Measurements from ENCODE around the gene C3orf49. TPM values are rescaled to one million over a fixed set of nuclear protein-coding genes. Genes with fewer than 3 reads are reported as not detected.

C3orf49 gene
- total and polyA plus RNA-seq, 2 of the 13 experiments (the other 11 are each of a cell fraction or from before 2014, with no cell fraction given) = not detected

DNA sequence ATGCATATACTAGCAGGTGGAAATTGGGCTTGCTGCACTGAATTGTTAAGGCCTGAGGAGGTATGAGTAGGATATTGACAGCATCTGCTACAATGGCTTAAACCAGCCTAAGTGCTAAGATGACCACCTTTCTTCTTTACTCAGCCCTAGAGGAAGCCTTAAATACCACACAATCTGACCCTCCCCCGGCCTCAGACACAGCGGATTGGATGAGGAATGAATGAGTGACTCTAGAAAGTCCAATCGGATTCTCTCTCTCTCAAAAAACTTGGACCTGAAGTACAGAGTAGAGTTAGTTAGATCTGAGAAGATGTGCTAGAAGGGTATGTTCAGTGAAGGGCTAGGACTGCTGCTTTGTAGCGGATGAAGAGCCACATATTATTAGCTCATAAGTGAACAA lies 39.9 kb upstream of the C3orf49 start (continued):
- TF ChIP-seq, protein P1, sequence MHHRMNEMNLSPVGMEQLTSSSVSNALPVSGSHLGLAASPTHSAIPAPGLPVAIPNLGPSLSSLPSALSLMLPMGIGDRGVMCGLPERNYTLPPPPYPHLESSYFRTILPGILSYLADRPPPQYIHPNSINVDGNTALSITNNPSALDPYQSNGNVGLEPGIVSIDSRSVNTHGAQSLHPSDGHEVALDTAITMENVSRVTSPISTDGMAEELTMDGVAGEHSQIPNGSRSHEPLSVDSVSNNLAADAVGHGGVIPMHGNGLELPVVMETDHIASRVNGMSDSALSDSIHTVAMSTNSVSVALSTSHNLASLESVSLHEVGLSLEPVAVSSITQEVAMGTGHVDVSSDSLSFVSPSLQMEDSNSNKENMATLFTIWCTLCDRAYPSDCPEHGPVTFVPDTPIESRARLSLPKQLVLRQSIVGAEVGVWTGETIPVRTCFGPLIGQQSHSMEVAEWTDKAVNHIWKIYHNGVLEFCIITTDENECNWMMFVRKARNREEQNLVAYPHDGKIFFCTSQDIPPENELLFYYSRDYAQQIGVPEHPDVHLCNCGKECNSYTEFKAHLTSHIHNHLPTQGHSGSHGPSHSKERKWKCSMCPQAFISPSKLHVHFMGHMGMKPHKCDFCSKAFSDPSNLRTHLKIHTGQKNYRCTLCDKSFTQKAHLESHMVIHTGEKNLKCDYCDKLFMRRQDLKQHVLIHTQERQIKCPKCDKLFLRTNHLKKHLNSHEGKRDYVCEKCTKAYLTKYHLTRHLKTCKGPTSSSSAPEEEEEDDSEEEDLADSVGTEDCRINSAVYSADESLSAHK (CRISPR knock-in tag; IDR thresholded peaks at IDR 0.05; ENCODE audit: borderline replicate concordance) = no peak
- TF ChIP-seq FOXK2 (IDR thresholded peaks at IDR 0.05) (no peak), NAIF1 (CRISPR knock-in tag; IDR thresholded peaks at IDR 0.05; ENCODE audit: borderline replicate concordance) (no peak), TCF7L2 (IDR thresholded peaks at IDR 0.05; ENCODE audit: low read depth, low read length) (no peak)
- TF ChIP-seq, protein P2, sequence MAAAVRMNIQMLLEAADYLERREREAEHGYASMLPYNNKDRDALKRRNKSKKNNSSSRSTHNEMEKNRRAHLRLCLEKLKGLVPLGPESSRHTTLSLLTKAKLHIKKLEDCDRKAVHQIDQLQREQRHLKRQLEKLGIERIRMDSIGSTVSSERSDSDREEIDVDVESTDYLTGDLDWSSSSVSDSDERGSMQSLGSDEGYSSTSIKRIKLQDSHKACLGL (CRISPR knock-in tag; IDR thresholded peaks at IDR 0.05) = no peak

DNA sequence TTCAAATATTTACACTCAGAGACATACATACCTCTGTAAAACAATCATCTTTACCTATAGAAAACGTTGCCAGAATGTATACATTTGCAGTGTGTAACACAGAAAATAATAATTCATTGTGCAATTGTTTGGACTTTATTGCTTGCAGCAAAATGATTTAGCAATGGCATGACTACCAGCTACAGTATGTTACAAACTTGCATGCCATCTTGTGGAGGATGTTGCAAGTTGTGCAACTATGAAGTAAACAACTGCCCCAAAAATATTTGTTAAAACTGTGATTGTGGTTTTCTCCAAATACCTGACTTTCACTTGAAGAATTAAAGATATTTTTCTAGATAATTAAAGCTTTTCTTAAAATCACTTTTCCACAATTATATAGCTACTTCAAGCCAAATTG lies 27.1 kb upstream of the C3orf49 start:
- intact Hi-C loops (cut with micrococcal nuclease; ENCODE audit: unreplicated experiment) = no loop called here
- no peak for ATAC-seq

More for the DNA sequence above, 27.1 kb upstream of the C3orf49 start:
- CTCF ChIA-PET (ENCODE audit: low intra/inter-chr PET ratio, low total read pairs) = no interaction called here
- no peaks in the 10 kb centered on the region for H3K9me3 ChIP-seq (ENCODE audit: low read length)
- H3K27me3 ChIP-seq (ENCODE audit: control insufficient read depth in 1 of 2, insufficient read depth in 2 of 2, low read length in 2 of 2) = no peaks in the 10 kb centered on the region; a peak in 1 of 5 replicates
- H3K4me1 ChIP-seq (ENCODE audit: insufficient read depth, low read length) = 0 out of 2 replicates have a peak, but pooled peaks cover 7% of the 10 kb centered on the region
- no peaks in the 10 kb centered on the region for H3K79me2 ChIP-seq (ENCODE audit: insufficient read depth, low read length)
- H2AFZ ChIP-seq (ENCODE audit: low read length) = no peak overlapping the region
- FAIRE-seq (no peak), DNase-seq (ENCODE audit: low spot score) (no peak)
- in situ Hi-C loops (cut with HindIII; ENCODE audit: extremely low pct_ligation_motif_present, low pct_unique_long_range_greater_than_20kb) = no loop called here
- H4K20me1 ChIP-seq (ENCODE audit: insufficient read depth, low read length) = no peaks in the 10 kb centered on the region
- TF ChIP-seq HOXA9 (CRISPR knock-in tag; IDR thresholded peaks at IDR 0.05; ENCODE audit: borderline replicate concordance) (no peak), ZMYM3 (CRISPR knock-in tag; IDR thresholded peaks at IDR 0.05) (no peak), STAG1 (CRISPR knock-in tag; IDR thresholded peaks at IDR 0.05) (peak; percentile 23; the same call in 1 of the 2 replicates), NCOR1 (IDR thresholded peaks at IDR 0.05; ENCODE audit: borderline replicate concordance, low read length) (no peak), MIER3 (CRISPR knock-in tag; IDR thresholded peaks at IDR 0.05; ENCODE audit: borderline replicate concordance) (no peak), ZNF761 (CRISPR knock-in tag; conservative IDR thresholded peaks at IDR 0.05) (no peak), ZNF333 (CRISPR knock-in tag; IDR thresholded peaks at IDR 0.05; ENCODE audit: borderline replicate concordance) (no peak), CEBPB (IDR thresholded peaks at IDR 0.05; ENCODE audit: borderline replicate concordance, low read depth, low read length) (peak; percentile 52), HMG20B (CRISPR knock-in tag; conservative IDR thresholded peaks at IDR 0.05) (no peak), NFE2L2 (IDR thresholded peaks at IDR 0.05; ENCODE audit: low read length) (no peak)
- H3K4me2 ChIP-seq (ENCODE audit: low read depth, low read length) = no peak overlapping the region
- 0% methylated on average over 1 of the region's 1 CpG for WGBS (ENCODE audit: low lambda C conversion rate)
- no peak overlapping the region for H3K9ac ChIP-seq (ENCODE audit: insufficient read depth, low read depth, low read length)
- no peak overlapping the region for H3K4me3 ChIP-seq (replicated peaks in 1 of 3; ENCODE audit: insufficient read depth in 1 of 3, low read depth in 2 of 3, low read length in 3 of 3)
- POLR2A ChIA-PET = no interaction called here
- H3K36me3 ChIP-seq (replicated peaks in 1 of 2; ENCODE audit: control insufficient read depth in 1 of 2, insufficient read depth in 2 of 2, low read length in 2 of 2) = no peaks in the 10 kb centered on the region
- no TSS peak for BruUV-seq (replicated peaks)
- no peak overlapping the region for H3K27ac ChIP-seq (ENCODE audit: extremely low read length, insufficient read depth, low read length)

Data from HepG2 (cell line).